MM.1S (cell line): ENCODE data around the gene CFAP73.

ENCODE experiments used
- DNase-seq: peaks from one replicate; pipeline ENCODE4 v3.0.0-alpha.2; 2015
- H2AFZ ChIP-seq: fragments of 300-600 bp; sonication (generic); 2 replicates; pipeline ENCODE4 v1.6.0; 2016; ENCODE audit warnings: antibody characterized with exemption, low read length
- H3F3A ChIP-seq: fragments of 300-600 bp; sonication (generic); 2 replicates; pipeline ENCODE4 v1.6.1; 2016; ENCODE audit warnings: mild to moderate bottlenecking, antibody characterized with exemption, low read length, moderate library complexity, mixed read lengths; ENCODE audit not compliant: insufficient read depth
- H3K27ac ChIP-seq: fragments of 300-600 bp; sonication (generic); 2 replicates; pipeline ENCODE4 v1.5.1; 2016; ENCODE audit warnings: mild to moderate bottlenecking, low read length
- H3K27me3 ChIP-seq: fragments of 300-600 bp; sonication (generic); replicated peaks from 2 replicates; pipeline ENCODE4 v1.6.0; 2016; ENCODE audit warnings: low read length; ENCODE audit not compliant: insufficient read depth
- H3K36me3 ChIP-seq: fragments of 300-600 bp; sonication (generic); replicated peaks from 2 replicates; pipeline ENCODE4 v1.6.1; 2016; ENCODE audit warnings: mild to moderate bottlenecking, low read length, mixed read lengths; ENCODE audit not compliant: insufficient read depth
- H3K4me1 ChIP-seq: fragments of 300-600 bp; sonication (generic); 2 replicates; pipeline ENCODE4 v1.6.1; 2016; ENCODE audit warnings: low read length, mixed read lengths
- H3K4me2 ChIP-seq: fragments of 300-600 bp; sonication (generic); 2 replicates; pipeline ENCODE4 v1.6.0; 2016; ENCODE audit warnings: low read depth, low read length
- H3K4me3 ChIP-seq: fragments of 300-600 bp; sonication (generic); 2 replicates; pipeline ENCODE4 v1.5.1; 2016; ENCODE audit warnings: low read length, mixed read lengths
- H3K79me2 ChIP-seq: fragments of 300-600 bp; sonication (generic); 2 replicates; pipeline ENCODE4 v1.6.1; 2016; ENCODE audit warnings: mixed run types, low read length, mixed read lengths
- H3K9ac ChIP-seq: fragments of 300-600 bp; sonication (generic); 2 replicates; pipeline ENCODE4 v1.6.1; 2016; ENCODE audit warnings: low read length, mixed read lengths
- H3K9me2 ChIP-seq: fragments of 300-600 bp; sonication (generic); replicated peaks from 2 replicates; pipeline ENCODE4 v1.6.1; 2016; ENCODE audit warnings: mild to moderate bottlenecking, low read length, mixed read lengths; ENCODE audit not compliant: insufficient read depth
- H3K9me3 ChIP-seq: fragments of 300-600 bp; sonication (generic); replicated peaks from 2 replicates; pipeline ENCODE4 v1.6.1; 2016; ENCODE audit warnings: mild to moderate bottlenecking, low read length, mixed read lengths; ENCODE audit not compliant: insufficient read depth
- H4K20me1 ChIP-seq: fragments of 300-600 bp; sonication (generic); 2 replicates; pipeline ENCODE4 v1.6.1; 2016; ENCODE audit warnings: mild to moderate bottlenecking, low read length, moderate library complexity, mixed read lengths; ENCODE audit not compliant: insufficient read depth
- CTCF ChIP-seq: fragments of 300-600 bp; sonication (generic); IDR thresholded peaks from 2 replicates; pipeline ENCODE4 v1.5.1; 2016; ENCODE audit warnings: antibody characterized with exemption, low read length, mixed read lengths
- EZH2 ChIP-seq: fragments of 300-600 bp; sonication (generic); optimal IDR thresholded peaks from 2 replicates; pipeline ENCODE3; 2017; ENCODE audit warnings: low read depth, mild to moderate bottlenecking, antibody characterized with exemption, low read length, mixed read lengths
- EZH2phosphoT487 ChIP-seq: fragments of 300-600 bp; sonication (generic); IDR thresholded peaks from 2 replicates; pipeline ENCODE4 v1.6.1; 2018; ENCODE audit warnings: antibody characterized with exemption, low read length

The CFAP73 gene

GRCh38 chr12:113145720-113146551 is 3.6 kb upstream of the CFAP73 start:
- Histone ChIP-seq H4K20me1 (no peaks in the 10 kb centered on the region), H3K9me2 (no peaks in the 10 kb centered on the region), H3K4me2 (no peak overlapping the region), H3K79me2 (no peaks in the 10 kb centered on the region), H3K9ac (no peak overlapping the region), H3K4me1 (no peaks in the 10 kb centered on the region), H3K27ac (no peak overlapping the region), H2AFZ (no peak overlapping the region), H3K36me3 (no peaks in the 10 kb centered on the region), H3K4me3 (no peak overlapping the region), H3K27me3 (no peaks in the 10 kb centered on the region), H3F3A (no peaks in the 10 kb centered on the region), H3K9me3 (no peaks in the 10 kb centered on the region)
- no peak for TF ChIP-seq EZH2
- DNase-seq: no peak

GRCh38 chr12:113146999-113147398 is 2.5 kb upstream of the CFAP73 start:
- TF ChIP-seq EZH2phosphoT487 (no peak), EZH2 (no peak), CTCF (no peak)
- no peak overlapping the region for H3K4me3 ChIP-seq
- no peaks in the 10 kb centered on the region for H4K20me1 ChIP-seq
- no peak overlapping the region for H3K4me2 ChIP-seq
- H3K36me3 ChIP-seq: no peaks in the 10 kb centered on the region
- no peaks in the 10 kb centered on the region for H3K79me2 ChIP-seq
- no peaks in the 10 kb centered on the region for H3K9me3 ChIP-seq
- H3K27ac ChIP-seq: no peak overlapping the region
- no peak overlapping the region for H2AFZ ChIP-seq
- H3F3A ChIP-seq: no peaks in the 10 kb centered on the region
- no peak for DNase-seq
- H3K9me2 ChIP-seq: no peaks in the 10 kb centered on the region
- no peaks in the 10 kb centered on the region; the same call in 1 of the 2 replicates for H3K27me3 ChIP-seq
- no peaks in the 10 kb centered on the region for H3K4me1 ChIP-seq
- H3K9ac ChIP-seq: no peak overlapping the region

GRCh38 chr12:113151655-113152054 is 2.1 kb downstream of the CFAP73 start:
- Histone ChIP-seq H3K9me2 (no peaks in the 10 kb centered on the region), H3K4me3 (no peak overlapping the region), H3K9me3 (no peaks in the 10 kb centered on the region), H3K79me2 (no peaks in the 10 kb centered on the region), H3K4me1 (no peaks in the 10 kb centered on the region), H3F3A (no peaks in the 10 kb centered on the region), H4K20me1 (no peaks in the 10 kb centered on the region), H3K36me3 (no peaks in the 10 kb centered on the region), H3K4me2 (no peak overlapping the region), H2AFZ (no peak overlapping the region), H3K9ac (no peak overlapping the region), H3K27me3 (no peaks in the 10 kb centered on the region; the same call in 1 of the 2 replicates), H3K27ac (no peak overlapping the region)
- DNase-seq: no peak
- TF ChIP-seq CTCF (no peak), EZH2phosphoT487 (no peak), EZH2 (no peak)
